C4-2B (cell line): ENCODE results near the gene PAX3.

ENCODE experiments used
- ZFX ChIP-seq: fragments of 450-650 bp; IDR thresholded peaks from 2 replicates; pipeline ENCODE4 v1.6.1; 2017
- TF ChIP-seq, protein P1 (sequence below): fragments of 450-650 bp; conservative IDR thresholded peaks from 2 replicates; pipeline ENCODE4 v1.5.1; 2017; ENCODE audit warnings: mild to moderate bottlenecking

- TF ChIP-seq, protein P1, sequence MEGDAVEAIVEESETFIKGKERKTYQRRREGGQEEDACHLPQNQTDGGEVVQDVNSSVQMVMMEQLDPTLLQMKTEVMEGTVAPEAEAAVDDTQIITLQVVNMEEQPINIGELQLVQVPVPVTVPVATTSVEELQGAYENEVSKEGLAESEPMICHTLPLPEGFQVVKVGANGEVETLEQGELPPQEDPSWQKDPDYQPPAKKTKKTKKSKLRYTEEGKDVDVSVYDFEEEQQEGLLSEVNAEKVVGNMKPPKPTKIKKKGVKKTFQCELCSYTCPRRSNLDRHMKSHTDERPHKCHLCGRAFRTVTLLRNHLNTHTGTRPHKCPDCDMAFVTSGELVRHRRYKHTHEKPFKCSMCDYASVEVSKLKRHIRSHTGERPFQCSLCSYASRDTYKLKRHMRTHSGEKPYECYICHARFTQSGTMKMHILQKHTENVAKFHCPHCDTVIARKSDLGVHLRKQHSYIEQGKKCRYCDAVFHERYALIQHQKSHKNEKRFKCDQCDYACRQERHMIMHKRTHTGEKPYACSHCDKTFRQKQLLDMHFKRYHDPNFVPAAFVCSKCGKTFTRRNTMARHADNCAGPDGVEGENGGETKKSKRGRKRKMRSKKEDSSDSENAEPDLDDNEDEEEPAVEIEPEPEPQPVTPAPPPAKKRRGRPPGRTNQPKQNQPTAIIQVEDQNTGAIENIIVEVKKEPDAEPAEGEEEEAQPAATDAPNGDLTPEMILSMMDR: no peak
- TF ChIP-seq ZFX: no peak
Measured at GRCh38 chr2:222307143-222307756, 8.5 kb upstream of the PAX3 start.
